SHP77 treated with DMSO at 0.1 percent for 48 hours (cell line): Measurements from ENCODE around the gene KCNH5.
"Not testable (repeated sequence)": the region's sequence is repeated elsewhere in the genome, so short reads cannot be mapped to it uniquely, and the experiment has no call there.

Source experiments
- DNase-seq: peaks from one replicate; lab custom pipeline; 2025; lab: John Stamatoyannopoulos, UW

Gene KCNH5

DNA sequence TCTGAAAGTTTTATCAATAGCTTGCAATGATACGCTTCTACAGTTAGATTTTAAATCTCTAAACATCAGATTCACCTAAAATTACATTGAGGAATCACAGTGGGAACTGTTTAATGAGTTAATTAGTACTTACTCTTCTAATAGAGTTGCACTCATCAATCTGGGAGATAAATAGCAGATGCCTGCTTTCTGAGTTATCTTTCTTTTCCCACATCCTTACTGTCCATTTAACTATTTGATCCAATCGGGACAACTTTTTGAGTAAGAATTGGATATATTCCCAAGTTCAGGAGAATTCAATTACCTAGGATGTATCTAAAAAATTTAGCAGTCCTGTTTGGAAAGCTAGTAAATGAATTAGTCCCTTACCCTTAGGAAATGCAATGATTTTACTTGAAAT, 162.3 kb downstream of the KCNH5 start:
- no peak for DNase-seq

DNA sequence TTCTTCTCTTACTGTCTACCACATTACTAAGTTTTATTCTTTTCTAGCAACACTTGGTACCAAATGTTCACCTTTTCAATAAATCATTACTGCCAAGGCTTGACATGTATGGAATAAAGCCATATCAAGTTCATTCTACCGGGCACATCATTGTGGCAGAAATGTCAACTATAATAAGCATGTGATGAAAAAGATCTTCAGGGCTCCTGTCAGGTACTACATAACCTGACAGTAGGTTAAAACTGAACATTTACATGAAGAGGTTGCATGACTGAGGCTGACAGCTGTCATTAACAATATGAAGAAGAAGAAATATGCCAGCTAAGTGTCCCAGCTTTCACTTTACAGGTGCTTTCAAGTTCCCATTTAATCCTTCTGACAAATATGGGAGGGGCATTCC, 178.9 kb downstream of the KCNH5 start:
- DNase-seq, result no peak

GRCh38 chr14:62864588-62864987, 180.7 kb downstream of the KCNH5 start:
- DNase-seq, result no peak

DNA sequence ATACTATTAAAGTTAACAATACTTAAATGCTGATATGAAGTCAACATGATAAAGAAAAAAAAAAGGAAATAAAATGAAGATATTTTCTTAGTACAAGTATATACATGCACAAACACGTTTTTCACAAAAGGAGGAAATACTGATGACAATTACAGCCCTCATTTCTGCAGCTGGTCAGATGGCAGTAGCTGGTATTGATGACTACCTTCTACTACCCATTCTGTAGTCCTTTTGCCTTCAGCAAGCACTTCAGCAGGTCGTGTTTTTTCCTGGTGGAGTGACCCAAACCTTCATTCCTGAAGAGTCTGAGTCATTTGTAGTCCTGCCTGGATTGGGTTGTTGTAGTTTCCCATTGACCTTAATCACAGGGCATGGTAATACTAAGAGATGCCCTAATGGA, 187.2 kb downstream of the KCNH5 start:
- not testable (repeated sequence) for DNase-seq

GRCh38 chr14:62854951-62855350, 190.3 kb downstream of the KCNH5 start:
- no peak for DNase-seq

GRCh38 chr14:62847168-62847567, 198.1 kb downstream of the KCNH5 start:
- DNase-seq, result no peak

DNA sequence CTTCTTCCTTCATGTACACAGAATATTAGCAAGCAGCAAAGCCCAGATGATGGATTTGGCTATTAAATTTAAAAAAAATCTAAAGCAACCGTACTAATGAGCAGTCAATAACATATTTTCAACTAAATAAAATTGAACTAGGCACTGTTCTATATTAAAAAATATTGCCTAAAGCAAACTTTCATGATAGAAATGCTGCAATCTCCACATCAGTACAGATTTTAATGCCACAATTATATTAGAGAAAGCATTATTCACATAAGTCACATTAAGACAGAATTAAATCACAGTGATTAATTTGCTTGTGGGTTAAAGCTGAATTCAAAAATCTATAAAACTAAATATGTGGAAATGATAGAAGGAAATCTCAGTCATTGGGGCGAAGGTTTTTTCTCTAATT, 200.7 kb downstream of the KCNH5 start:
- no peak for DNase-seq

GRCh38 chr14:62824086-62824485, 221.2 kb downstream of the KCNH5 start:
- no peak for DNase-seq

GRCh38 chr14:62819931-62820330, 225.3 kb downstream of the KCNH5 start:
- no peak for DNase-seq

DNA sequence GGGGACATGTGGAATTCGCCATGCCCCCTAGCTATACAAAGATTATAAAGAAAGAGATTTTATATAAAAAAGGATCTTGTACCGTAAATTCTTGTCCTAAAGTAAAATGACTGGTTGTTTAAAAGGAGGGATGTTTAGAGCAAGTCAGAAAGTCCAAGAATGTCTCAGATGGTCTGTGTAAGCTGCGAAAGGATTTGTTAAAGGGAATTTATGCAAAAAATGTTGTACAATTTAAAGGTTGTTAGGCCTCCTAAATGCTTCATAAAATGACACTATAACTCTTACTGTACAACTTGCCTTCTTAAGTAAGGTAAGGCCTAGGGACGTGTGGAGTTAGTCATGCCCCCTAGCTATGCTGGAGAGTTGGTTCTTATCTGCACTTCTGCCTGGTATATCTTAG, 237.6 kb downstream of the KCNH5 start:
- no peak for DNase-seq

DNA sequence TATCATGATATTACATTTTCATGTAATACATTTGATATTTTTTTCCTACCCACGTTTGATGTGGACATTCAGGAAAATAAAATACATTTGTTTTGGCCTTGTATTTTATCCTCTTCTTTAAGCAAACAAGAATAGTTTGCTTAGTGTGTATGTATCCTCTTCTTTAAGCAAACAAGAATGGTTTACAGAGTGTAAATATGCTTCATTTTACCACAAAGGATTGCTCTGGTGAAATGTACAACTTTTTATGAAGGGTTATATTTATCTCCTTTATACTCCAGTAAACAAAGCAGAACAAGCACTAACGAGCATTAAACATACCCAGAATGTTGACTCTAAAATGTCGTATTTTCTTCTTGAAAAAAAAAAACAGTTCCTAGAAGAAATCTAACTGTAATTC, 244.7 kb downstream of the KCNH5 start:
- no peak for DNase-seq

GRCh38 chr14:62796431-62796830, 248.8 kb downstream of the KCNH5 start:
- no peak for DNase-seq

DNA sequence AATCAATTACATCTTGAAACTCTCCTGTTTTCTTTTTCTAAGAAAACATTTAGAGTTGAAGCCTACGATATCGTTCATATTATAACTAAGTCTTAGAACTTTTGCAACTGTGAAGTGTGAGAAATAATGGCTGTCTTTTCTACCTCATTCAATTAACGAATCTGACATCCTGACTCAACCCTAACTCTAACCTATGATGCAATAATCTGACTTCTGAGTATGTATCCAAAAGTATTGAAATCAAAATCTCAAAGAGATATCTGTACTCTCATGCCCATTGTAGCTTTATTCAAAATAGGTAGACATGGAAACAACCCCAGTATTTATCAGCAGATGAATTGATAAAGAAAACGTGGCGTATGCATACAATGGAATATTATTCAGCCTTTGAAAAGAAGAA, 252.7 kb downstream of the KCNH5 start:
- no peak for DNase-seq

DNA sequence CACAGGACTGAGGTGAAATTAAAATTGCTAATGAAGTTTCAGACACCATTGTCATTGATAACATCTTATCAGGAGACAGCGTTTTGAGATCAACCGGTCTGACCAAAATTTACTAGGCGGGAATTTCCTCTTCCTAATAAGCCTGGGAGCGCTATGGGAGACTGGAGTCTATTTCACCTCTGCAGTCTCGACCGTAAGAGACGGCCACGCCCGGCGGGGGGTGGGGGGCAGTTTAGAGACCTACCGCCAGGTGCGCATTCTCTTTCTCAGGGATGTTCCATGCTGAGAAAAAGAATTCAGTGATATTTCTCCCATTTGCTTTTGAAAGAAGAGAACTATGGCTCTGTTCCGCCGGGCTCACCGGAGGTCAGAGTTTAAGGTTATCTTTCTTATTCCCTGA, 263.9 kb downstream of the KCNH5 start:
- DNase-seq, result not testable (repeated sequence)

- DNase-seq, result no peak
Measured at GRCh38 chr14:62778852-62779251, 266.4 kb downstream of the KCNH5 start.

GRCh38 chr14:62778310-62778709, 266.9 kb downstream of the KCNH5 start:
- DNase-seq, result no peak

DNA sequence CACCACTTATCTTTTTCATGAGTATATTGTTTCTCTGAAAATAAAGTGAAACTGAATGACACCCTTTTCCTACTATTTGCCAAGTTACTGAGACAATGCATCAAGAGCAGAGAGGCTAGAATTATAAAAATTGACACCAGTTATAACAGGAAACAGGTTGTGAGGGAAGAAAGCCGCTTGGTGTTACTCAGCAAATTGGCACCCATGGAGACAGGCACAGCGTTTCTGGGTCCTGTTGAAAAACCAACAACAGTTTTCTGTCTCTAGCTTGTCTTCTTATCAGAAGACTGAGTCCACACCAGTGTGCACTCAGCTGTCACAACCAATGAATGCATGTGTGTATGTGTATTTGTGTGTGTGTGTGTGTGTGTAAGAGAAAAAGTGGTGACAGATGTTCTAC, 267.7 kb downstream of the KCNH5 start:
- DNase-seq, result no peak

- DNase-seq, result no peak
Measured at GRCh38 chr14:62776300-62776699, 269.0 kb downstream of the KCNH5 start.

GRCh38 chr14:62768753-62769152, 276.5 kb downstream of the KCNH5 start:
- no peak for DNase-seq

GRCh38 chr14:62763951-62764350, 281.3 kb downstream of the KCNH5 start:
- no peak for DNase-seq

- DNase-seq, result no peak
Measured at GRCh38 chr14:62759796-62760195, 285.5 kb downstream of the KCNH5 start.

GRCh38 chr14:62746881-62747280, 298.4 kb downstream of the KCNH5 start:
- DNase-seq, result not testable (repeated sequence)

- no peak for DNase-seq
Measured at GRCh38 chr14:62745496-62745895, 299.8 kb downstream of the KCNH5 start.

- DNase-seq, result no peak
Measured at GRCh38 chr14:62743560-62743959, 301.7 kb downstream of the KCNH5 start.

GRCh38 chr14:62743118-62743517, 302.1 kb downstream of the KCNH5 start:
- DNase-seq, result no peak
